CD4-positive, alpha-beta T cell treated with Interleukin-2 at 100 ng/mL for 4 hours (primary cell): ENCODE measurements around the gene PRPF8.

Experiments used
- DNase-seq: peaks from one replicate; pipeline ENCODE4 v3.0.0-alpha.2; 2020; ENCODE audit warnings: low spot score

PRPF8 gene

GRCh38 chr17:1644493-1645206 lies 40.0 kb downstream of the PRPF8 start:
- peak; percentile 72 for DNase-seq

DNA sequence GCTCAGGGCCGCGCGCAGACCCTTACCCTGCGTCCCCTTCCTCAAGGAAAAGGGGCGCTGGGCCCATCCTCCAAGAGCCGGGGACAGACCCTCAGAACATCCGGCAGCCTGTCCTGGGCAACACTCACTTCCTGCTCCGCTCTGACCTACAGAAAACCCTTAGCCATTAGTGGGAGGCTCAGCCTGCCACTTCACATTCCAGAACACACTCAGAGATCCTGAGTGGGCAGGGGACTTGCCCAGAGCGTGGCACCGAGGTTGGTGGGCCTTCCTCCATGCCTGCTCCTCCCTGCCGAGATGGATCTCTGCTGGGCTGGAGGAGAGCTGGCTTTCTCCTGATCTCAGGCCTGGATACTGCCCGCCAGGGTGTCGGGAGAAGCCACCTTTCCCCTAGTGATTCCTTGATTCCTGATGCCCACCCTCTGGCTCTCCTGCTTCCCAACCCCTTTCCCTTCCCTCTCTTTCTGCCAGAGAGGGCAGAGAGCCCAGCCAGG lies 40.6 kb downstream of the PRPF8 start:
- DNase-seq = no peak

DNA sequence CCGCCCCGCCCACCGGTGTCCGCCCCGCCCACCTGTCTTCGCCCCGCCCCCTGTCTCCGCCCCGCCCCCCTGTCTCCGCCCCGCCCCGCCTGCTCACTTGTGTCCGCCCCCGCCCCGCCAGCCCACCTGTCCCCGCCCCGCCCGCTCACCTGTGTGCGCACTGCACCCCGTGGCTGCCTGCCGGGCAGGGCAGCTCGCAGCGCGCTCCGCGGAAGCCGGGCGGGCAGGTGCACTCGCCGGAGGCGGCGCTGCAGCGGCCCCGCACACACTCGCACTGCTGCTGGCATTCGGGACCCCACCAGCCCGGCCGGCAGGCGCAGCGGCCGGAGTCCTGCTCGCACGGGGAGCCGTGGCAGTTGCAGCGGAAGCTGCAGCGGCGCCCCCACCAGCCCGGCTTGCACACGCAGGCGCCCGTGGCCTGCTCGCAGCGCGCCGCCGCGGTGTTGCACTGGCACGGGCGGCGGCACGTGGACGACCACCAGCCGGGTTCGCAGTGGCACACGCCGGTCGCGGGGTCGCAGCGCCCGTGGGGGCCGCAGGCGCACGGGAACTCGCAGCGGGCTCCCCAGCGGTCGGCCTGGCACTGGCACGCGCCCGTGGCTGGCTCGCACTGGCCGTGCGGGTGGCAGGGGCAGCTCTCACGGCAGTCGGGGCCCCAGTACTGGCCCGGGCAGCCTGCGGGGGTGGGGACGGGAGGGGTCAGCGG lies 41.2 kb downstream of the PRPF8 start:
- peak; percentile 48 for DNase-seq

GRCh38 chr17:1641065-1641403 lies 43.6 kb downstream of the PRPF8 start:
- DNase-seq = no peak

- DNase-seq = no peak
These were observed 44.2 kb downstream of the PRPF8 start for GRCh38 chr17:1640329-1641064.

- no peak for DNase-seq
These were observed 45.0 kb downstream of the PRPF8 start for GRCh38 chr17:1639549-1640180.

DNA sequence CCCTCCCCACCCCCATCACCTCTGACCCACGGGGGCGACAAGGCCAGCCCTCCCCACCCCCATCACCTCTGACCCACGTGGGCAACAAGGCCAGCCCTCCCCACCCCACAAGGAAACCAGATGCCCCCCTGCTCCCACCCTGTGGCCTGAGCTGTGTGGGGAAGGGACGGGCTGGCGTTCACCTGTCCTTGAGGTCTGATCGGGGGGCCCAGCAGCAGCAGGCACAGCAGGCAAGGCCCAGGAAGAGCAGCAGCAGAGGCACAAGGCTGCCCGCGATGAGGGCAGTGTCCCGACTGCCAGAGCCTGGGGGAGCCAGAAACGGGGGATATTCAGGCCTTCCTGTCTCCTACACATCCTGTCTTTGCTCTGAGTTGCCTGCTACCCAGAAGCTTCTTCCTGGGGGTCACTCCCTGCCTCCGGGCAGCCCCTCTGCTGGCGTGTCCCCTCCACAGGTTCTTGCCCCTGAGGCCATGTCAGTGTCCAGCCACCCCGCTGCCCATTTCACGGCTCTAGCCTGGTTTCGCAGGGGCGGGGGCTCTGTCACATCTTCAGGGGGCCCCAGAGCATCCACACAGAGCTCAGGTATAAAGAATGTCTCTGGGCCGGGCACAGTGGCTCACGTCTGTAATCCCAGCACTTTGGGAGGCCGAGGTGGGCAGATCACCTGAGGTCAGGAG lies 45.9 kb downstream of the PRPF8 start:
- DNase-seq = no peak

- no peak for DNase-seq
These were observed 46.5 kb downstream of the PRPF8 start for GRCh38 chr17:1638171-1638590.

DNA sequence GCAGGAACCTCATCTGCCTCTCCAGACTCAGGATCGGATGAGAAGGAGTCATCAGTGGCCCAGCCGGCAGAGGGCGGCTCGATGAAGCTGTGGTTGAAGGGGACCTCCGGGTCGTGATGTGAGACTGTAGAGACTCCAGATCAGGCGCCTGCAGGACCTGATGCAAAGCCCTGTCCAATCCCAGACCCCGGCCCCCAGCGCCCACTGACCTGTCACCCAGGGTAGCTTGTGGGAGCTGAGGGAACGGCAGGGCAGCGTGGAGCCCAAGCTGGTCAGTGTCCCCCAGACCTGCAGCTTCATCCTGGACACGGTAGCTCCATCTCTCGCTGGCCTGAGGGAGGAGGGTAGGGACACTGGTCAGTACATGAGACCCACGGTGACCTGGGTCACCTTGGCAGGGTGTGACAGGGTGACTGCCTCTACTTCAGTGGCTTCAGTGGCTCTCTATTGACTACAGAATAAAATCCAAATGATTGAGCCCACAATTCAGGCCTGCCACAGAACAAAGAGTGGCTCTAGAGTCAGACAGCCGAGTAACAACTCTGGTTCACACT lies 47.9 kb downstream of the PRPF8 start:
- DNase-seq = no peak

DNA sequence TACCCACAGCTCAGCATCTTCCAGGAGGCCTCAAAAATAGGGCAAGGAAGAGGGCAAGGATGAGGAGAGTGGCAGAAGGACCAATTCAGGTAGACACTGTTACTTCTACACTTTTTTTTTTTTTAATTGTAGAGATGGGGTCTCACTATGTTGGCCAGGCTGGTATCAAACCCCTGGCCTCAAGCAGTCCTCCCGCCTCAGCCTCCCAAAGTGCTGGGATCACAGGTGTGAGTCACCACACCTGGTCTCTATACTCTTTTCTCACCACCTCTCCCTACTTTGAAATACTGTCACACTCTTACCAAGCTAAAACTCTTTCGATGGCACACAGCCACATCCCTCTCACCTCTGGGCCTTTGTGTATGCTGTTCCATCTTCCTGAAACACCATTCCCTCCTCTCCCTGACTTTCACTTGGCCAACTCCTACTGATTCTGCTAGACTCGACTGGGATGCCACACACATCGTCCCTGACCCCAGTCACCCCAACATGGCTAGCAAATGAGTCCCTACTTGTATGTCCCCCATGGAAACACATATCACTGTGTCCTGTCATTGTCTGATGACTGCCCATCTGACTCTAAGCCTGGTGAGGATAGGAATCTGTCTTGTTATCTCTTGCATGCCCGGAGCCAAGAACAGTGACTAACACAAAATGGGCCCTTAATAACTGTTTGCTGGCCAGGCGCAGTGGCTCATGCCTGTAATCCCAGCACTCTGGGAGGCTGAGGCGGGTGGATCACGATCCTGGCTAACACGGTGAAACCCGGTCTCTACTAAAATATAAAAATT lies 48.8 kb downstream of the PRPF8 start:
- DNase-seq = no peak

DNA sequence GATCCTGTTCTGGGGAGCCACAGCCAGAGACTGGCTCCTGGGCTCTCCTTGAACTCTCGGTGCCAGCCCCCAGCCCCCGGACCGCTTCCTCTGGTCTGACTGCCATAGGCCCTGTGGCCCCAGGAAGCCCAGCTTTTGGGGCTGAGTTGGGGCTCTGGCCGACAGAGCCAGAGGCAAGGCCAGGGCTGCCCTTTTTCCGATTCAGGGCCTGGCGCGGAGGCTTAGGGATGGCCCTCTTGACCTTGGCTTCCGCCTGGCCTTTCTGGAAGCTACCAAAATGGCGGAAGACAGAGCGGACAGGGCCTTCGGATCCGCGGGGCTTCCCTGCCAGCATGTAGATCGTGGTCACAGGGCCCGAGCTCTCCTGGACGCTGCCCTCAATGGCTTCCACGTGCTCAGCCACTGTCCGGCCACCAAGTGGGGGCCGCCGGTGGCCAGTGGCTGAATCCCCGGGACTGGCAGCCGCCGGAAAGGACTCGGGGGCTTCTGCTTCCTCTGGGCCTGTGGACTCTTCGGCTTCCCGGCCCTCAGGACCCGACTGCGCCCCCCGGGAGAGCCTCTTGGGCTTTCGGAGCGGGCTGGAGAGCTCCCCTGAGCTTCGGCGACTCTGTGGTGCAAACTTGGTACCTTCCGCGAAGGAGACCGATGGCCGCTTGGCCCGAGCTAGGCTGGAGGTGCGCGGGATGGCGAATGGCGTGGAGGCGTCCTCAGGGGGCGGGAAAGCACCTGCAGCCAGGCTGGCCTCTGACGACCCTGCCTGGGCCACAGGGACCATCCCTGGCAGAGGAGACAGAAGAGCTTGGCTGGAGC lies 49.6 kb downstream of the PRPF8 start:
- DNase-seq = no peak

GRCh38 chr17:1630662-1631061 lies 54.0 kb downstream of the PRPF8 start:
- DNase-seq = no peak

GRCh38 chr17:1629504-1630310 lies 55.0 kb downstream of the PRPF8 start:
- DNase-seq = peak; percentile 72

DNA sequence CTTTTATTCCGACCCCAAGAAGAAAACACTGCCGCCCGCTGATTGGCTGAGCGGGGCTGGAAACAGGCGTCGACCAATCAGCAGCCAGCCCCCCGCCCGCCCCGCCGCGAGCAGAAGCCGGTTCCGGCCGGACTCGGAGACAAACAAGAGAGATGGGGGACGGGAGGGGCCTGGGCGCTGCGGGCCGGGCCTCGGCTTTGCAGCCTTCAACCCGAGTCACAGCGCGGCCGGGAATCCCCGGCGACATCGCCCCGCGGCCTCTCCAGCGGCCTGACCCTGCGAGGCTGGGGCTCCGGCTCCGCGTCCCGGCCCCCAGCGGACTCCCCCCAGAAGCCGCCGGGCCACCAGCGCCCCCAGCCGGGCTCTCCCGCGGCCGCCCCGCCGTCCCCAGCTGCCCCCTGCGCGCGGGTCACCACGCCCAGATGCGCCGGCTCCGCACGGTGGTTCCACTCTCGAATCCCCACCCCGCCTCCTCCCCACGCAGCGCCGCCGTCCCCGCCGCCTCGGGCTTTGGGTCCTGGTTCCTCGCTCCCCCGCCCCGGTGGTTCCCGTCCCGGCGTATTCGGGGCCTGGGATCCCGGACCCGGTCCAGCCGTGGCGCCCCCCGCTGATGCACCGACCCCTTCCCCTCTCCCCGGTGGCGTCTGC lies 55.7 kb downstream of the PRPF8 start:
- peak; percentile 94 for DNase-seq

DNA sequence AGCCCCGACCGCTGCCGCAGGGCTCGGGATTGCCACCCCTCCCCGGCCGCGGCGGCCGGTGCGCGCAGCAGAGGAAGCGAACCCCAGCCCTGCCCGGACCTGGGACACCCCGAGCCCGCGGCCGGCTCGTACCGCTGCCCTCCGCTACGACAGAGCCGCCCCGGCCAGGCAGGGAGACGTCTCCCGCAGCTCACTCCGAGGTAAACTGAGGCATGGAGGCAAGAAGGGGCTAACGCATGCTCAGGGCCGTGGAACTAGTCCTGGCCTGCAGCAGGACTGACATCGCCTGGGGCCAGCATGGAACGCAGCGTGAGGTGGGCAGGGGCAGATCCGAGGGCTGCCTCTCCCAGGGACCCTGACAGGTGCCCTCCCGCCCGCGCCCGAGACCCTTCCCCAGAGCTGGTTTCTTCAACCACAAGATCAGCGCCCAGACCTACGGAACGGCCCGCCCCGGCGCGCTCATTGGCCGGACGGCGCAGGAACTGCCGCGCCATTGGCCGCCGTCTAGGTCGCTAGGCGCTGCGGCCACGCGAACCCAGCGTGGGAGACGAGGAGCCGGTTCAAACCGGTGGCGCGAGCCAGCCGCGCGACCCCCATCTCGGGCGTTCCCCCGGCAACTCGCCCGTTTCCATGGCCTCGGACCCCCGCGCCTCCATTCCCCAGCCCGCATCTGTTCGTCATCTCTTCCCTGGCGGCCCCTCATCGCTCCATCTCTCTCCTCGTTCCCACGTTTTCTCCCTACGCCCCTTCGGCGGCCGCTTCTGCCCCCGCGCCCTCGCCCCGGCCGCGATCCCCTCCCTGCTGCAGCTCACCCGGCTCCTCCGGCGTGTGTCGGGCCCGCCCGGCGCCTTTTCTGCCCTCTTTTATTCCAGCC lies 56.4 kb downstream of the PRPF8 start, which contains the start of gene SLC43A2:
Gene SLC43A2 (minus strand): TSS at position 853 of the 874 bp plus-strand sequence. CDS start 960 bp downstream, outside the sequence.
- peak; percentile 74 for DNase-seq

GRCh38 chr17:1627182-1627981 lies 57.3 kb downstream of the PRPF8 start:
- no peak for DNase-seq
